Measurements from ENCODE around the gene PTPRN2.

Gene PTPRN2

DNA sequence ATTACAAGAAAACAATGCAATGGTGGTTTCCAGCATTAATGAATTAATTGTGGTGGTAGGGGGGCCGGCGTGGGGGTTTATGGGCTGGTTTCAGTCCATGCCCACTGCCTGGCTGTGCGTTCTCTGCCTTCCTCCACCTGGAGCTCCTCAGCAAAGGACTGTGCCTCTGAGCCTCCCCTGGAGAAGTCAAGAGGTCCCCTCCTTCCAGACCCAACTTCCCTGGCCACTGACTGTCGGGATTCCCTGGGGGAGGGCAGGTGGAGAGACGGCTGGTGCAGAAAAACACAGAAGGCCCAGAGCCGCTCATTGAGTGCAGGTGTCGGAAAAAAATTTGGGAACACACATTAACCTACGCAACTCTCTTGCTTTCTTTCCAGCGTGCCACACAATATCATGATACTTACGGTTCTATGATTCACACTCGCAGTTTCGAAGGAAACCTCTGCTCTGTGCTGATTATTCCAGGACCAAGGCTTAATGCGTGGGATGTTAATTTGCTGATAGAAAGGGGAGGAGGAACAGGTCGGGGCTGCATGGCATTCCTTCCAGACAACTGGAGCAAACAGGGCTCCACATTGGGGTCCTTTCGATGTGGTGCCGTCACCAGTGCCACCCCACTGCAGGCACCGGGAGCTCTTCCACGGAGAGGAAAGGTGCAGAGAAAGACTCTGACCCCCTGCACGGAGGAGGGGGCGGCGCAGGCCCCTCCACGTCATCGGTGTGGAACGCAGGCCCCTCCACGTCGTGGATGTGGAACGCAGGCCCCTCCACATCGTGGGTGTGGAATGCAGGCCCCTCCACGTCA, 744.1 kb downstream of the PTPRN2 start:
- TF ChIP-seq, protein P1, sequence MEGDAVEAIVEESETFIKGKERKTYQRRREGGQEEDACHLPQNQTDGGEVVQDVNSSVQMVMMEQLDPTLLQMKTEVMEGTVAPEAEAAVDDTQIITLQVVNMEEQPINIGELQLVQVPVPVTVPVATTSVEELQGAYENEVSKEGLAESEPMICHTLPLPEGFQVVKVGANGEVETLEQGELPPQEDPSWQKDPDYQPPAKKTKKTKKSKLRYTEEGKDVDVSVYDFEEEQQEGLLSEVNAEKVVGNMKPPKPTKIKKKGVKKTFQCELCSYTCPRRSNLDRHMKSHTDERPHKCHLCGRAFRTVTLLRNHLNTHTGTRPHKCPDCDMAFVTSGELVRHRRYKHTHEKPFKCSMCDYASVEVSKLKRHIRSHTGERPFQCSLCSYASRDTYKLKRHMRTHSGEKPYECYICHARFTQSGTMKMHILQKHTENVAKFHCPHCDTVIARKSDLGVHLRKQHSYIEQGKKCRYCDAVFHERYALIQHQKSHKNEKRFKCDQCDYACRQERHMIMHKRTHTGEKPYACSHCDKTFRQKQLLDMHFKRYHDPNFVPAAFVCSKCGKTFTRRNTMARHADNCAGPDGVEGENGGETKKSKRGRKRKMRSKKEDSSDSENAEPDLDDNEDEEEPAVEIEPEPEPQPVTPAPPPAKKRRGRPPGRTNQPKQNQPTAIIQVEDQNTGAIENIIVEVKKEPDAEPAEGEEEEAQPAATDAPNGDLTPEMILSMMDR (IDR thresholded peaks at IDR 0.05; ENCODE audit: low read depth, low read length) = no peak

DNA sequence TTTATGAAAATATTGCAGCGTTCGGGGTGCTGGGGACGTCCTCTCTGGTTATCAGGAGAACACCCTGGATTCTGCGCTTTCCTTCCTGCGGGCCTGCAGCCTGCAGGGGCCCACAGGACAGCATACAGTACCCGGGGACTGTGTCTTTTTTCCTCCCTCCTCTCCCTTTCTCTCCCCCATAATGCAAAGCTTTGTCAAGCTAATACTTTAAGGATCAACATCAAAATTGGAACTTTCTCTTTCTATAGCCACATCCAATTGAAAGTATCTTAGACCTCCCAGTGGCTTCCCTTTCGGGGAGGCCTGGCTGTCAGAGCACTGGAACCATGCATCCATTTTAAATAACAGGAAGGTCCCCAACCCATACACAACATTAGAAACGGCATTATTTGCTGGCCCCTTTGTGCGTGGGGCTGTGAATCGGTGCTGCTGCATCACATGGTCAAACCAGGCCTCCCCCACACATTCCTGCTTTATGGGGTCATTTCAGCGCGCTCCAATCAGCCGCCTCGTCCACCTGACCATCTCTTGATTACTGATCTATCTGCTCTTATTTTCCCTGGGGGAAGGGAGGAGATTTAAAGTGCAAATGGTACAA, 745.8 kb downstream of the PTPRN2 start:
- DNase-seq (ENCODE audit: extremely low read depth, low read depth) = no peak
- TF ChIP-seq, protein P1 (IDR thresholded peaks at IDR 0.05; ENCODE audit: low read depth, low read length) = no peak

More for the DNA sequence above, 744.1 kb downstream of the PTPRN2 start:
- DNase-seq (ENCODE audit: extremely low read depth, low read depth) = no peak

DNA sequence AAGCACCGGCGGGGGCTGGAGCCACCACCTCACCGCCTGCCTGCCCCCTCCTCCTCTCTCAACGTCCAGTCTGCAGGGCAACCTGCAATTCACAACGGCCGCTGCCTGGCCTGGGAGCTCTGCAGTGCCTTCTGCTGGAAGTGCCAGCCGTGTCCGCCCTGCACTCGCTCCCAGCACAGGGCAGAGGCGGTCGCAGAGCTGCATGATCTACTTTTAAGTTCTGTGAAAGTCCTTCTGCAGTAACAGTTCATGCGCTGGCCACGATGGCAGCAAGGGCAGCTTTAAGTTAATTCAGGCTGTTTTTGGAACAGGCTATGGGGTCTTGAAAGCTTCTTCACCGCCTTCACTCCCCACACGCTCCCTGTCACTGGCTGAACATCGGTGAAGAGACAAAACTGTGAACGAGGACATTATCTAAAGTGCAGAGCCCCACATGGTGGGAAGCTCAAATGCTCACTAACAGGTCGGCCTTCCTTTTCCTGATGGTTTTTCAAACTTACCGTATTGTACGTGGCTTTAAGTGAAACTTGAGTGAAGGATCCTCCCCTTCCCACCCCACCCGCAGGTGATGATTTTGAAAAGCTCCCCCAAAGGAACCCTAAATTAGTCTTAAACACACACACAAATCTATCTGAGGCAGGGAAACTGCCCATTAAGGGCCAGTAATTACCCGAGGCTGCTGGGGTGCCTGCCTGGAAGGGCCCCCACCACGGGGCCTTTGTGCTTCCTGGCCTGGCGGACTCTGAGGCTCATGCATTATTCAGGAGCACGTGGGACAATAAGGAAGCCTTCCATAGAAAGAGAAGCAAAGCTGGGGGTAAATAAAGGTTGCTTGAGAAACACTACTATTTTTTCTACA, 746.5 kb downstream of the PTPRN2 start:
- TF ChIP-seq, protein P1 (IDR thresholded peaks at IDR 0.05; ENCODE audit: low read depth, low read length) = no peak
- DNase-seq (ENCODE audit: extremely low read depth, low read depth) = no peak

DNA sequence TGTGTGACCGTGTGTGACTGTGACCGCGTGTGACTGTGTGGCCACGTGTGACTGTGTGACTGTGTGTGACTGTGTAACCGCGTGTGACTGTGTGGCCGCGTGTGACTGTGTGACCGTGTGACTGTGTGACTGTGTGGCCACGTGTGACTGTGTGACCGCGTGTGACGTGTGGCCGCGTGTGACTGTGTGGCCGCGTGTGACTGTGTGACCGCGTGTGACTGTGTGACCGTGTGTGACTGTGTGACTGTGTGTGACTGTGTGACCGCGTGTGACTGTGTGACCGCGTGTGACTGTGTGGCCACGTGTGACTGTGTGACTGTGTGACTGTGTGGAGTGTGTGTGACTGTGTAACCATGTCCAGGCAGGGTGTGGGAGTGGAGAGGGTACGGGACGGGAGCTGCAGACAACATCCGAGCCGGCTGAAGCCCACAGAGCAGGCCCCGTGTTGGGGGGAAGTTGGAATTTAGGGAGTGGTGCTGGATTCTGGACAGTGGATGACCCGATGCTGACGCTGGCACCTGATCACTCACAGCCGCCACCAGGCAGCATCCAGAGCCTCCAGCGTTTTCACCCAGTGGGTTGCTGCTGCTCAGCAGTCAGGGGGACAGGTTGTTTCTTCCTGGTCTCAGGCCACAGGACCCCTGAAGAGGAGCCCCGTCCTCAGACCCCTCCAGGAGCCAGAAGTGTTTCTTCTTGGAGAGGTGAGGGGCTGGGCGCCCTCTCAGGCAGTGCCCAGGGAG, 747.3 kb downstream of the PTPRN2 start:
- no peak for DNase-seq (ENCODE audit: extremely low read depth, low read depth)
- TF ChIP-seq, protein P1 (IDR thresholded peaks at IDR 0.05; ENCODE audit: low read depth, low read length) = no peak

DNA sequence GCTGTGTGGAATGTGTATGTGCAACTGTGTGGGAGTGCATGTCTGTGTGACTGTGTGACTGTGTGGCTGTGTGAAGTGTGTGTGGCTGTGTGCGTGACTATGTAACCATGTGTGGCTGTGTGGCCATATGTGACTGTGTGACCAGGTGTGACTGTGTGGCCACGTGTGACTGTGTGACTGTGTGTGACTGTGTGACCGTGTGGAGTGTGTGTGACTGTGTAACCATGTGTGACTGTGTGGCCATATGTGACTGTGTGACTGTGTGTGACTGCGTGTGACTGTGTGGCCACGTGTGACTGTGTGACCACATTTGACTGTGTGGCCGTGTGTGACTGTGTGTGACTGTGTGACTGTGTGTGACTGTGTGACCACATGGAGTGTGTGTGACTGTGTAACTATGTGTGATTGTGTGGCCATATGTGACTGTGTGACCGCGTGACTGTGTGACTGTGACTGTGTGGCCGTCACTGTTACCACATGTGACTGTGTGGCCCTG, 747.9 kb downstream of the PTPRN2 start:
- no peak for DNase-seq (ENCODE audit: extremely low read depth, low read depth)
- TF ChIP-seq, protein P1 (IDR thresholded peaks at IDR 0.05; ENCODE audit: low read depth, low read length) = no peak

DNA sequence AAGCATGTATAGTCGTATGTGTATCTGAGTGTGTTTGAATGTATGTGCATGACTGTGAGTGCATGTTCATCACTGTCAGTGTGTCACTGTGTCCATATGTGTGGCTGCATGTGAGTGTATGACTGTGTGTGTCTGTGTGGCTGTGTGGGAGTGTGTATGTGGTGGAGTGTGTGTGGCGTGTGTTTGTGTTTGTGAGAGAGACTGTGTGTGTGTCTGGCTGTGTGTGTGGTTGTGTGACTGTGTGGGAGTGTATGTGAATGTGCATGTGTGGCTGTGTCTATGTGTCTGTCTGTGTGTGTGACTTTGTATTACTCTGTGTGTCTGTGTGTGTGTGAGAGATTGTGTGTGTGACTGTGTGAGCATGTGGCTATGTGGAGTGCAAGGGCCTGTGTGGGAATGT, 748.4 kb downstream of the PTPRN2 start:
- TF ChIP-seq, protein P1 (IDR thresholded peaks at IDR 0.05; ENCODE audit: low read depth, low read length) = no peak
- no peak for DNase-seq (ENCODE audit: extremely low read depth, low read depth)

Measured in AG09319 (cell line).